Measurements from ENCODE around the gene TPK1.
"Not testable (repeated sequence)": the region's sequence is repeated elsewhere in the genome, so short reads cannot be mapped to it uniquely, and the experiment has no call there.

Gene TPK1

DNA sequence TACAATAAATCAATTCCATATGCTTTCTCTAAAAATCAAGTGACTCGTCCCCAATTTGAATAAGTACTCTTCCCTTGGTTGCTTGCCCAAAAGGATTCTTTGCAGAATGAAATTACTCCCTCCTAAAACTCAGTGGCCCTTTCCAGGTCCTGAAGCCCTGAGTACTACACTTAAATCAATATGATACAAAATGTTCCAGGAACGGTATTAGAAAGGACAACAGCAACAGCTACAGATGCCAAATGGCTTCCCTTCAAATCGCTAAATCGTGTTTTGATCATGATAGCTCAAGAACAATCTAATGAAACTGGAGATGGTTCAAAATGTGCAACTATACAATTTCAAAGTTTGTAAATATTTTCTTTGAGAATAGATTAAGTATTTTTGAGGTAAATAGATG is 59.4 kb downstream of the TPK1 start:
- DNase-seq = no peak

- DNase-seq = no peak
Observed at GRCh38 chr7:144775749-144776148, 60.1 kb downstream of the TPK1 start.

DNA sequence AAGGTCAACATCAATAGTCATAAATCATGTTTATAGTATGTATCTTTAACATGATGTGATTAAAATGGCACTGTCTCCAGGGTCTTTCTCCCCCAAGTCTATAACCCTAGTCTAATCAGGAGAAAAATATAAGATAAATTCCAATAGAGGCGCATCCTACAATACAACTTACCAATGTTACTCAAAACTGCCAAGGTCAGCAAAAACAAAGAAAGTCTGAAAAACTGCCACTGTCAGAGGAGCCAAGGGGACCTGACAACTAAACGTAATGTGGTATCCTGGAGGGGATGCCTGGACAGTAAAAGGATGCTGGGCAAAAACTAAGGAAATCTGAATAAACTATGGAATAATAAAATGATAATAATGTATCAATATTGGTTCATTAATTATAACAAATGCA is 63.9 kb downstream of the TPK1 start:
- DNase-seq = no peak

DNA sequence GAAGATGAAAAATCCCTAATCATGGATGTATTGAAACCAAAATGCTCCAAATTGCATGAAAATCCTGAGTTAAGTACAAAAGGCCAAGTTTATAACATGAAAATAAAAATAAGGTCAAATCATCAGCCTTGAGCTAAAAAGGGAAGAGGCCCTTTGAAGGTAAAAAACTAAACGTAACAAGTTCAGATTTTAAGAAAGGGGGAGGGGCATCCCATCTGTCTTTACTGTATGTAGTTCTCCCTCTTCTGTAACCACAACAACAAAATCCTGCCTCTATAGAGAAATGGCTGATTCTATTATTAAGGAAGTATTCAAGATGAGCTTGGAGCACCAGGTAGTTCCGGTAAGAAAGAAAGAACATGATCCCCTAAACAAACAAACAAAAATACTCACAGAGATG is 64.7 kb downstream of the TPK1 start:
- DNase-seq = no peak

- no peak for DNase-seq
Observed at GRCh38 chr7:144769352-144769751, 66.5 kb downstream of the TPK1 start.

DNA sequence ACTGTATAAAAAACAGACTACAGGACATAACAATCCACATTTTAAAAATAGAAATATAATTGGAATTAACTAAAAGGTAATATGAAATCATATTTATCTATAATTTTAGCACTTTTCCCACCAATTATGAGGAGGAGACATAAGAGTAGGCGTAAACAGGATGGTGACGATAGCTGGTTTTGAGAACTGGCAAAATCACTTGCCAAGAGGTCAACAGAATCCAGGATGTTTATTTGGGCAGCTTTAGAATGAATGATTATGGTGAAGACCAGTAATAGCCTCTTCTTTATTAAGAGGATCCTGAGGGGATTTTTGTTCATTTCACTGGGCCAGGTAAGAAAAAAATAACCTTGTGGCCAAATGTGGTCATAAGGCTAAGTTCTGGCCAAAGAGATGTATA is 67.2 kb downstream of the TPK1 start:
- DNase-seq = no peak

GRCh38 chr7:144763291-144763690 is 72.6 kb downstream of the TPK1 start:
- DNase-seq = no peak

- DNase-seq = no peak
Observed at GRCh38 chr7:144762853-144763252, 73.0 kb downstream of the TPK1 start.

GRCh38 chr7:144761493-144761892 is 74.4 kb downstream of the TPK1 start:
- no peak for DNase-seq

- no peak for DNase-seq
Observed at GRCh38 chr7:144759653-144760052, 76.2 kb downstream of the TPK1 start.

DNA sequence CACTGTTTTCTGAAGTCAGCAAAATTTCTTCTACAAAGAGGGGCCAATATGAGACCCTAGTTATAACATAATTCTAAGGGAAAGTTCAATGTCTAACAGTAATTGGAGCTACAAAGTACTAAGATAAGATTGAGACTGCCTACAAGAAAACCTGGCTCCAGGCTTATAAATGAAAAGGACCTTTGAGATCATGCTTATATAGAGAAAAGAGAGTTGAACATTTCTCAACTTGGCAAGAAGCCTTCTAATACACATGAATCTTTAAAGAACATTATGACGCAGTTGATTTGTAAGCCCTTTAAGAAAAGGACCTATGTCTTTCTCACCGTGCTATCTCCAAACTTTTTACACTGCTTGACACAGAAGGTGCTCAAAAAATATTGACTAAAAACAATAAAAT is 87.9 kb downstream of the TPK1 start:
- no peak for DNase-seq

DNA sequence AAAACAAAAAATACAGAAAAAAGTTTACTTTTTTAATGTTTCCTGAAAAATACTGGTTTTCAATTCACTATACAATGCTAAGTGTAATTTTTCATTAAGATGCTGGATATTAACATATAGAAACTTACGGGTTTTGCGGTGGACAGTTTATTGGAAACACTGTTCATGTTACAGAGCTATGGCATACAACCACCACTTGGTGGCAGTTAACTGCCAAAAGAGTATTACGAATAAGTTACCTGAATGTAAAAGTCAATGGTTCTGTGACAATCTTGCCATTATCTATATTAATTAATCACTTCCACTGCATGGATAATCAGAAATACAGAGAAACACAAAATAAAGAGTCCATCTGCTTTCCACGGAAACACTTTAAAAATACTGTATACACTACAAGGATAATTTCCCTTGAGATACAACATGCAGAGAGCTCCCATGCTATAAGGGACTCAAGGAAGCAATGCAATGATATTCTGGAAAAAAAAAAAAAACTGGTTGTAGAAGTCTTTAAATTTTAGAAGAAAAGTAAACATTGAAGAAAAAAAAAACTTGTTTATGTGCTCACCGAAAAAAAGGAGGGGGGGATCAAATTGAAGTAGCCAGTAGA is 97.0 kb downstream of the TPK1 start:
- DNase-seq = no peak

GRCh38 chr7:144738146-144738545 is 97.7 kb downstream of the TPK1 start:
- DNase-seq = no peak

GRCh38 chr7:144736880-144737493 is 98.9 kb downstream of the TPK1 start:
- no peak for DNase-seq

DNA sequence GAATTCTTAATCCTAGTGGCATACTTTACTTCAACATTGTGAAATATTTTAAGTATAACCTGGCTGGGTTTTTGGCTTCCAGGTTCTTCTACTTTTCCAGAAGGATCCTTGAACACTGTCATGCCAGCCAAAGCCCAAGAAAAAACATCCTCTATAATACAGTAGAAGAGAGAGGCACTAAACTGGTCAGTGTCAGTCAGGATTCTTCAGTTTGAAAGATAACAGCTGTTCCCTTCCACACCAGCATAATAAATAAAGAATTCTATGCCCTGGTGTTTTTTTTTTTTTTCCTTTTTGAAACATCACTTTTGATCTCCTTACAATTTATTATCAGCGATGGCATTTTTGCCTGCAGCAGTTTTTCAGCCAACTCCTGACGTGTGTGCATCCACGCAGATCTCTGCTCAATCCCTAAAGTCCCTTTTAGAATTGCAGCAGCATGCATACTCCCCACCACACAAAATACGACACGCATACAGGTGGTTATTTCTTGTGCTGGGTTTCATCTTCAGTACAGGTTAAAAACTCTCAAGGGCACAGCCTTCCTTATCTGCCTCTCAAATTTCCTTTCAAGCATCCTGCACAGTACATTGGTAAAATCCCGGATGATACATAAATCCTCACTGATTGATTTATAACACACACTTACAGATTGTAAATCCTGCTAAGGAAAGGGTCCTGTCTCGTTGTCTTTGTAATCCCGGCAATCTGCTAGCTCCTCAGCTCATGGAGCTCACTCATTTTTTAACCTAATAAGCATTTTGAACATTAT is 100.2 kb downstream of the TPK1 start:
- no peak for DNase-seq

DNA sequence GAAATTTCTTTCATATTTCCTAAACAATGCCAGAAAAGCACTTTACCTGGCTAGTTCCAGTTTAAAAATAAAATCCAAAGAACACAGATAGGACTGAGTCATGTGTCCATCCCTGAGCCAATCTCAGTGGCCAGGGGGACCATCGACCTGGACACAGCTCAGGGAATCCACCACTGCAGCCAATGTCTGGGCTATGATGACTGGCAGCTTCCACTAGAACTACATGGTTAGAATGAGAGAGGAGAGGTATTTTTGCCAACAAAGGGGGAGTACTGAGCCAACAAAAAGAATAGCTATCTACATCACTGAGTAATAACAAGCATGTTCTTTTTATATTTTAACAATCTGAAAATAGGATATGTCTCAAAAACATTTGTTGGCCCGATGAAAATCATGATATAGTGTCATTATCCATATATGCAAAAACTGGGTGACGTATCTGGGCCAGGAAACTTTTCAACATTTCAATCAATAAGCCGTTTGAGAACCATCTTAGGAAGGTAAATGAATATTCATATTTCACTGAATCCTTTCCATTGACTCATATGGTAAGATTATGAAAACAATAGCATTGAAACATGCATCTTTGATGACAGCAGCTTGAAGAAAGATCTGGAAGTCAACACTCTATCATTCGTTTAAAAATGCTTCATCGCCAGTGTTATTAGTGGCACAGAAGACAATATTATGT is 104.0 kb downstream of the TPK1 start:
- no peak for DNase-seq

DNA sequence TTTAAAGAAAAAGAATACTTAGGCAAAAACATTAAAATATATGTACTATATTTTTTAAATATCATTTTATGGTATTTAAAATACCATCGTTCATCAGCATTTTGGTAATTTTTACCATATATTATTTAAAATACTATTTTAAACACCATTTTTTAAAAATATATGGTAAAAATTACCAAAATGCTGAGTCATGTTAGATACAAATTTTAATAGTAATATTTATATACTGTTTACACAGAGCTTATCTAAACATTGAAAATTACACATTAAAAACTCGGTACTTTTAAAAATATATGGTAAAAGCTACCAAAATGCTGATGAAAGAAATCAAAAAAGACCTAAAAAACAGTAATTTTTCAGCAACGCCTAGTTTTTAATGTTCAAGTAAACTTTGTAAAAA is 105.6 kb downstream of the TPK1 start:
- no peak for DNase-seq

DNA sequence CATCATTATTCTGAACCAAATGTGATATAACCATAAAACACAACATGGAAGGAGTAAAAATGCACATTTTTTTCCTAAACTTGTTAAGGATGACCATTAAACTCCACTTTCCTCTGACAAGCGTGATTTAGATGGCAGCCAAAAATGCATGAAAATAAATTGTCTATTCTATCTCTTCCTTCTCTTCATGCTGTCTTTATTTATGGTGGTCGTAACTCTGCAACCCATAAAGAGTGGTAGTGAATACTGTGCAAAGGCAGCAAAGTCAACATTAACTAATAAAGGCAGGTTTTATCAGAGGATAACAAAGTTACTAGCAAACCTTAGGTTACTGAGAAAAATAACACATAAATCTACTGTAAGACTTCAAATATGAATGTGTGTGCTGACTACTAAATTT is 106.6 kb downstream of the TPK1 start:
- DNase-seq = no peak

GRCh38 chr7:144728551-144728950 is 107.3 kb downstream of the TPK1 start:
- no peak for DNase-seq

DNA sequence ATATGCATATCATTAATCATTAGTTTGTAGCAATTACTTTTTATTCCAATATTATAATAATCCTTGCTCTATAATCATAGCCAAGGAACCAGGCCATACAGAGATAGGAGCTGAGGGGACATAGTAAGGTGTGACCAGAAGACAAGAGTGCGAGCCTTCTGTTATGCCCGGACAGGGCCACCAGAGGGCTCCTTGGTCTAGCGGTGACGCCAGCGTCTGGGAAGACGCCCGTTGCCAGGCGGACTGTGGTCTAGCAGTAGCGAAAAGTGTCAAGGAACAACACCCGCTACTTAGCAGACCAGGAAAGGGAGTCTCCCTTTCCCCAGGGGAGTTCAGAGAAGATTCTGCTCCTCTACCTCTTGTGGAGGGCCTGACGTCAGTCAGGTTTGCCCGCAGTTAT is 109.0 kb downstream of the TPK1 start:
- not testable (repeated sequence) for DNase-seq

DNA sequence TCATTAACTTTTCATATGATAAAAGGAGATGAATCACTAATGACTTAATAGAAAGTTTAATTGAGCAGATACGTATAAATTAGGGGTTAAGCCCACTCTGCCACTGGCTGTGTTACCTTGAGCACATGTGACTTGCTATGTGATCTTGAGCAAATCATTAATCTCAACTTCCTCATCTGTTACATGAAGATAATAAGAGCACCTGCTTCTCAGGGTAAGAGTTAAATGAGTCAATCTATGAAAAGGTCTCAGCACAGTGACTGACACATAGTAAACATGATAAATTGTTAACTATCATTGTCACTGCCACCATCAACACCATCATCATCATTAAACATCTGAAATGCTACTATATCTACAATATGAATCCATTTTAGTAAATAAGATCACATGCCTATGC is 110.8 kb downstream of the TPK1 start:
- DNase-seq = no peak

DNA sequence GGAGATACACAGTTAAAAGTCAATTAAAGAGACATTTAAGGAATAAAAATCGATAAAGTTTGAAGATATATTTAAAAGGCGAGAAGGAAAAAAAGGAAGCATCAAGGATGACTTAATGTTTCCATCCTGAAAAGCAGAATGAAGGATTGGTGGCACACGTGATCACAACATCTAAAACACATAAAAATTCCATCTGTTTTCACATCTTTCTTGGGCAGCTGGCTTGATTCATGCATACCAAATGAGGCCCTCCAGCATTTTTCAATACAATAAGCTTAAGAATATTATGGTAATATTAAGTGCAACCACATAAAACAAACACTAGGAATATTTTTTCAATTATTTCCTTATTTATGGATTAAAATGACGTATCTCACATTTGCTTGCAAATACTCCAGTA is 112.6 kb downstream of the TPK1 start:
- DNase-seq = no peak

DNA sequence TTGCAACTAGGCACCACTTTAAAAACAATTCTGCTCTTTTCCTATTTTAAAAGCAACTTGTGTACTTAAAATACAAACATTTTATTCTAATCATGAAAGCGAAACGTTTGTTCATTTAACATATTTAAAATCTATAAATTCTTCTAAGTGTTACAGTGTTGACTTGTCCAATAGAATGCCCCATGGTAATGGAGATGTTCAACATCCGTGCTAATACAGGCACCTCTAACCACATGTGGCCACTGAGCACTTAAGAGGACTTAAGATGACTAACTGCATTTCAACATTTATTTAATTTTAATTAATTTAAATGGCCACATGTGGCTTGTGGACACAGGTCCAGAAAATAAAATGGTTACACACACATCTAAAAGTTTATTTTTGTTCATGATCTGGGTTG is 115.1 kb downstream of the TPK1 start:
- DNase-seq = no peak

- no peak for DNase-seq
Observed at GRCh38 chr7:144720149-144720548, 115.7 kb downstream of the TPK1 start.
